Measurements from ENCODE around the gene SLC44A4. TPM values are rescaled to one million over a fixed set of nuclear protein-coding genes. Genes with fewer than 3 reads are reported as not detected.

The SLC44A4 gene
- total RNA-seq, 1 experiment from 2014 or later: 3.1 TPM

DNA sequence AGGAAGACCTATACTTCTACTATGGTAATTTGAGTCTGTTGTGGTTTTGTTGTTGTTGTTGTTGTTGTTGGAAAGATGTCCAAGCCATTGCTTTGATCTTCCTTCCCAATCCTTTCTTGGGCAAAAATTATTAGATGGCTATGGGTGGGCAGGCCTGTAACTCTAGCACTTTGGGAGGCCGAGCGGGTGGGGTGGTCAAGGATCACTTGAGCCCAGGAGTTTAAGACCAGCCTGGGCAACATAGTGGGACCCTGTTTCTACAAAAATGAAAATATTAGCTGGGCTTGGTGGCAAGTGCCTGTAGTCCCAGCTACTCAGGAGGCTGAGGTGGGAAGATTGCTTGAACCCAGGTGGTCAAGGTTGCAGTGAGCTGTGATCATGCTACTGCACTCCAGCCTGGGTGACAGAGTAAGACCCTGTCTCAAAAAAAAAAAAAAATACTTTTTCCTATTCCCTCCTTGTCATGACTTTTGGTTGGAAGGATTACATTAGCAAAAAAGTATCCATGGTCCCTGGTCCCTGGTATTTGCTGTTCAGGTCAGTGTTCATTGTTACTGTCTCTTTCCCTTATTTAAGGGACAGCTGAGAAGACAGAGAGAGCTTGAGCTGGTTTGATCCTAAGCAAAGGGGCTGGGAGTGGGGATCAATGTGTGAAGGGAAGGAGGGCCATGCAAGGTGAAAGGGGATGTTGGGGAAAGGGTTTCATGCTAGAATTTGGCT, 27.9 kb downstream of the SLC44A4 start:
- no peak overlapping the region for H3K4me3 Mint-ChIP-seq
- H3K9me3 Mint-ChIP-seq: peaks cover 14% of the 10 kb centered on the region
- CTCF ChIA-PET: interaction anchor here (0.7 kb wide), 1 partner anchor 116 kb away, joined by 3 read pairs; no protein-coding TSS in a partner anchor
- TF ChIP-seq ZNF219 (CRISPR knock-in tag; IDR thresholded peaks at IDR 0.05; ENCODE audit: borderline replicate concordance): no peak
- TF ChIP-seq, protein P1, sequence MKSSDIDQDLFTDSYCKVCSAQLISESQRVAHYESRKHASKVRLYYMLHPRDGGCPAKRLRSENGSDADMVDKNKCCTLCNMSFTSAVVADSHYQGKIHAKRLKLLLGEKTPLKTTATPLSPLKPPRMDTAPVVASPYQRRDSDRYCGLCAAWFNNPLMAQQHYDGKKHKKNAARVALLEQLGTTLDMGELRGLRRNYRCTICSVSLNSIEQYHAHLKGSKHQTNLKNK (CRISPR knock-in tag; IDR thresholded peaks at IDR 0.05): no peak
- no peak for TF ChIP-seq MYBL2 (CRISPR knock-in tag; IDR thresholded peaks at IDR 0.05)
- TF ChIP-seq PRRX2 (CRISPR knock-in tag; IDR thresholded peaks at IDR 0.05): no peak
- TF ChIP-seq SOX15 (CRISPR knock-in tag; IDR thresholded peaks at IDR 0.05): no peak
- TF ChIP-seq, protein P2, sequence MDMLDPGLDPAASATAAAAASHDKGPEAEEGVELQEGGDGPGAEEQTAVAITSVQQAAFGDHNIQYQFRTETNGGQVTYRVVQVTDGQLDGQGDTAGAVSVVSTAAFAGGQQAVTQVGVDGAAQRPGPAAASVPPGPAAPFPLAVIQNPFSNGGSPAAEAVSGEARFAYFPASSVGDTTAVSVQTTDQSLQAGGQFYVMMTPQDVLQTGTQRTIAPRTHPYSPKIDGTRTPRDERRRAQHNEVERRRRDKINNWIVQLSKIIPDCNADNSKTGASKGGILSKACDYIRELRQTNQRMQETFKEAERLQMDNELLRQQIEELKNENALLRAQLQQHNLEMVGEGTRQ (CRISPR knock-in tag; IDR thresholded peaks at IDR 0.05): no peak
- TF ChIP-seq CBFB (CRISPR knock-in tag; IDR thresholded peaks at IDR 0.05; ENCODE audit: low read depth): no peak
- TF ChIP-seq, protein P3, sequence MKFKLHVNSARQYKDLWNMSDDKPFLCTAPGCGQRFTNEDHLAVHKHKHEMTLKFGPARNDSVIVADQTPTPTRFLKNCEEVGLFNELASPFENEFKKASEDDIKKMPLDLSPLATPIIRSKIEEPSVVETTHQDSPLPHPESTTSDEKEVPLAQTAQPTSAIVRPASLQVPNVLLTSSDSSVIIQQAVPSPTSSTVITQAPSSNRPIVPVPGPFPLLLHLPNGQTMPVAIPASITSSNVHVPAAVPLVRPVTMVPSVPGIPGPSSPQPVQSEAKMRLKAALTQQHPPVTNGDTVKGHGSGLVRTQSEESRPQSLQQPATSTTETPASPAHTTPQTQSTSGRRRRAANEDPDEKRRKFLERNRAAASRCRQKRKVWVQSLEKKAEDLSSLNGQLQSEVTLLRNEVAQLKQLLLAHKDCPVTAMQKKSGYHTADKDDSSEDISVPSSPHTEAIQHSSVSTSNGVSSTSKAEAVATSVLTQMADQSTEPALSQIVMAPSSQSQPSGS (CRISPR knock-in tag; IDR thresholded peaks at IDR 0.05; ENCODE audit: borderline replicate concordance, low read depth): no peak
- no peak for TF ChIP-seq ESRRA (CRISPR knock-in tag; IDR thresholded peaks at IDR 0.05; ENCODE audit: borderline replicate concordance)
- TF ChIP-seq KAT7 (CRISPR knock-in tag; IDR thresholded peaks at IDR 0.05; ENCODE audit: borderline replicate concordance): no peak
- TF ChIP-seq RELA (CRISPR knock-in tag; IDR thresholded peaks at IDR 0.05; ENCODE audit: borderline replicate concordance): no peak
- TF ChIP-seq, protein P4, sequence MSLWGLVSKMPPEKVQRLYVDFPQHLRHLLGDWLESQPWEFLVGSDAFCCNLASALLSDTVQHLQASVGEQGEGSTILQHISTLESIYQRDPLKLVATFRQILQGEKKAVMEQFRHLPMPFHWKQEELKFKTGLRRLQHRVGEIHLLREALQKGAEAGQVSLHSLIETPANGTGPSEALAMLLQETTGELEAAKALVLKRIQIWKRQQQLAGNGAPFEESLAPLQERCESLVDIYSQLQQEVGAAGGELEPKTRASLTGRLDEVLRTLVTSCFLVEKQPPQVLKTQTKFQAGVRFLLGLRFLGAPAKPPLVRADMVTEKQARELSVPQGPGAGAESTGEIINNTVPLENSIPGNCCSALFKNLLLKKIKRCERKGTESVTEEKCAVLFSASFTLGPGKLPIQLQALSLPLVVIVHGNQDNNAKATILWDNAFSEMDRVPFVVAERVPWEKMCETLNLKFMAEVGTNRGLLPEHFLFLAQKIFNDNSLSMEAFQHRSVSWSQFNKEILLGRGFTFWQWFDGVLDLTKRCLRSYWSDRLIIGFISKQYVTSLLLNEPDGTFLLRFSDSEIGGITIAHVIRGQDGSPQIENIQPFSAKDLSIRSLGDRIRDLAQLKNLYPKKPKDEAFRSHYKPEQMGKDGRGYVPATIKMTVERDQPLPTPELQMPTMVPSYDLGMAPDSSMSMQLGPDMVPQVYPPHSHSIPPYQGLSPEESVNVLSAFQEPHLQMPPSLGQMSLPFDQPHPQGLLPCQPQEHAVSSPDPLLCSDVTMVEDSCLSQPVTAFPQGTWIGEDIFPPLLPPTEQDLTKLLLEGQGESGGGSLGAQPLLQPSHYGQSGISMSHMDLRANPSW (CRISPR knock-in tag; conservative IDR thresholded peaks at IDR 0.05; ENCODE audit: low read depth): no peak
- TF ChIP-seq FOXP1 (CRISPR knock-in tag; IDR thresholded peaks at IDR 0.05; ENCODE audit: borderline replicate concordance): no peak
- TF ChIP-seq, protein P5, sequence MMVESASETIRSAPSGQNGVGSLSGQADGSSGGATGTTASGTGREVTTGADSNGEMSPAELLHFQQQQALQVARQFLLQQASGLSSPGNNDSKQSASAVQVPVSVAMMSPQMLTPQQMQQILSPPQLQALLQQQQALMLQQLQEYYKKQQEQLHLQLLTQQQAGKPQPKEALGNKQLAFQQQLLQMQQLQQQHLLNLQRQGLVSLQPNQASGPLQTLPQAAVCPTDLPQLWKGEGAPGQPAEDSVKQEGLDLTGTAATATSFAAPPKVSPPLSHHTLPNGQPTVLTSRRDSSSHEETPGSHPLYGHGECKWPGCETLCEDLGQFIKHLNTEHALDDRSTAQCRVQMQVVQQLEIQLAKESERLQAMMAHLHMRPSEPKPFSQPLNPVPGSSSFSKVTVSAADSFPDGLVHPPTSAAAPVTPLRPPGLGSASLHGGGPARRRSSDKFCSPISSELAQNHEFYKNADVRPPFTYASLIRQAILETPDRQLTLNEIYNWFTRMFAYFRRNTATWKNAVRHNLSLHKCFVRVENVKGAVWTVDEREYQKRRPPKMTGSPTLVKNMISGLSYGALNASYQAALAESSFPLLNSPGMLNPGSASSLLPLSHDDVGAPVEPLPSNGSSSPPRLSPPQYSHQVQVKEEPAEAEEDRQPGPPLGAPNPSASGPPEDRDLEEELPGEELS (CRISPR knock-in tag; IDR thresholded peaks at IDR 0.05): no peak
- no peak for TF ChIP-seq SMAD3 (CRISPR knock-in tag; IDR thresholded peaks at IDR 0.05; ENCODE audit: borderline replicate concordance)
- TF ChIP-seq, protein P6, sequence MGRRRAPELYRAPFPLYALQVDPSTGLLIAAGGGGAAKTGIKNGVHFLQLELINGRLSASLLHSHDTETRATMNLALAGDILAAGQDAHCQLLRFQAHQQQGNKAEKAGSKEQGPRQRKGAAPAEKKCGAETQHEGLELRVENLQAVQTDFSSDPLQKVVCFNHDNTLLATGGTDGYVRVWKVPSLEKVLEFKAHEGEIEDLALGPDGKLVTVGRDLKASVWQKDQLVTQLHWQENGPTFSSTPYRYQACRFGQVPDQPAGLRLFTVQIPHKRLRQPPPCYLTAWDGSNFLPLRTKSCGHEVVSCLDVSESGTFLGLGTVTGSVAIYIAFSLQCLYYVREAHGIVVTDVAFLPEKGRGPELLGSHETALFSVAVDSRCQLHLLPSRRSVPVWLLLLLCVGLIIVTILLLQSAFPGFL (CRISPR knock-in tag; IDR thresholded peaks at IDR 0.05; ENCODE audit: borderline replicate concordance): no peak
- TF ChIP-seq TCF7 (CRISPR knock-in tag; IDR thresholded peaks at IDR 0.05; ENCODE audit: low read depth): no peak
- TF ChIP-seq, protein P7, sequence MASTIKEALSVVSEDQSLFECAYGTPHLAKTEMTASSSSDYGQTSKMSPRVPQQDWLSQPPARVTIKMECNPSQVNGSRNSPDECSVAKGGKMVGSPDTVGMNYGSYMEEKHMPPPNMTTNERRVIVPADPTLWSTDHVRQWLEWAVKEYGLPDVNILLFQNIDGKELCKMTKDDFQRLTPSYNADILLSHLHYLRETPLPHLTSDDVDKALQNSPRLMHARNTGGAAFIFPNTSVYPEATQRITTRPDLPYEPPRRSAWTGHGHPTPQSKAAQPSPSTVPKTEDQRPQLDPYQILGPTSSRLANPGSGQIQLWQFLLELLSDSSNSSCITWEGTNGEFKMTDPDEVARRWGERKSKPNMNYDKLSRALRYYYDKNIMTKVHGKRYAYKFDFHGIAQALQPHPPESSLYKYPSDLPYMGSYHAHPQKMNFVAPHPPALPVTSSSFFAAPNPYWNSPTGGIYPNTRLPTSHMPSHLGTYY (CRISPR knock-in tag; IDR thresholded peaks at IDR 0.05): no peak
- no peak overlapping the region for H3K27ac Mint-ChIP-seq
- peaks cover 13% of the 10 kb centered on the region for H3K36me3 Mint-ChIP-seq
- DNase-seq (ENCODE audit: low spot score) (no peak), ATAC-seq (no peak)
- POLR2A ChIA-PET: no interaction called here
- peaks cover 9% of the 10 kb centered on the region; the same call in 1 of the 2 replicates for H3K27me3 Mint-ChIP-seq (ENCODE audit: low read depth)
- no peaks in the 10 kb centered on the region for H3K4me1 Mint-ChIP-seq

Data from WTC11 (cell line).